HUES48 (cell line): Measurements from ENCODE around the gene SETD3.

Experiments
- H3K27ac ChIP-seq: one replicate; pipeline ENCODE4 v1.7.0; 2013; ENCODE audit warnings: low read depth, low read length, inconsistent platforms
- H3K27me3 ChIP-seq: 2 replicates; pipeline ENCODE4 v1.6.1; 2013; ENCODE audit warnings: mild to moderate bottlenecking, low read length; ENCODE audit not compliant: control insufficient read depth, insufficient read depth
- H3K36me3 ChIP-seq: 2 replicates; pipeline ENCODE4 v1.6.1; 2013; ENCODE audit warnings: low read length; ENCODE audit not compliant: control insufficient read depth, insufficient read depth
- H3K4me1 ChIP-seq: 2 replicates; pipeline ENCODE4 v1.6.1; 2013; ENCODE audit warnings: mild to moderate bottlenecking, low read length; ENCODE audit not compliant: control insufficient read depth, insufficient read depth
- H3K4me3 ChIP-seq: 2 replicates; pipeline ENCODE4 v1.5.1; 2013; ENCODE audit warnings: mild to moderate bottlenecking, low read depth, low read length
- H3K9ac ChIP-seq: 2 replicates; pipeline ENCODE4 v1.6.1; 2013; ENCODE audit warnings: mild to moderate bottlenecking, low read depth, low read length, moderate library complexity
- H3K9me3 ChIP-seq: 2 replicates; pipeline ENCODE4 v1.6.1; 2013; ENCODE audit warnings: low read length; ENCODE audit not compliant: control insufficient read depth, insufficient read depth

Gene SETD3

GRCh38 chr14:99515301-99516155 lies 34.9 kb upstream of the SETD3 start:
- no peaks in the 10 kb centered on the region for H3K9me3 ChIP-seq
- peaks cover 6% of the 10 kb centered on the region; the same call in 1 of the 2 replicates for H3K4me1 ChIP-seq
- no peak overlapping the region for H3K27ac ChIP-seq
- H3K9ac ChIP-seq = no peak overlapping the region
- H3K36me3 ChIP-seq = peaks cover 20% of the 10 kb centered on the region; the same call in 1 of the 2 replicates
- no peak overlapping the region for H3K4me3 ChIP-seq
- no peaks in the 10 kb centered on the region for H3K27me3 ChIP-seq

DNA sequence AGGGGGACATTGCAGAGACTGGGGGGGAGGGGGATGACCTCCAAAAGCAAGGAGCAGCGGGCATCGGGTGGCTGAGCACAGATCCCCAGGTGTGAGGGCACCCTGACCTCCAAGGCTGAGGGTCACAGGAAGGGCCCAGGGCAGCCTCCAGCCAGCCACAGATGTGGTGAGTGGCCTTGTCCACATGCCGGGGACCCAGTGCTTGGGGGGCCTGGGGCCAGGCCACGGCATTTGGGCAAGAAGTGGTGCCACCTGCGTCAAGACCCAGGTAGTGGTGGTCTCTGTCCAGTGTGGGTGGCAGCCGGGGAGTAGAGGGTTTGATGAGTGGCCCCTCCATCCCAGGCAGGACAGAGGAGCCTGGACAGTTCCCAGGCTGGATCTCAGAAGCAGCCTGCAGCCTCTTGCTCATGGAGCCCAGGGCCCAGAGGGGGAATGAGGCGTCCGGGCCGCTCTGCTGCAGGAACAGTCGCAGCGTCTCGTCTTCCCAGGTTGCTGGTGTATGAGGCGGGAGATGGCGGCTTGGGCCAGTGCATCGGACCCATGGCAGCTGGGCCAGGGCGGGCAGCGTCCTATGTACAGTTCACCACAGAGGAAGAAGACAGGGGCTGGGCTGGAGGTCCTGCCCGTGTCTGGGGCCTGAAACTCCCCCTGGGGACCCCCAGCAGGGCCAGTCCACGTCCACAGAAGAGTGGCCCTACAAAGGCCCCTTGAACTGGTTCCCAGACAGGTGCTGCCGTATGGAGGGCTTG lies 34.1 kb upstream of the SETD3 start:
- Histone ChIP-seq H3K9me3 (no peaks in the 10 kb centered on the region), H3K4me3 (no peak overlapping the region), H3K27ac (no peak overlapping the region), H3K9ac (no peak overlapping the region), H3K36me3 (peaks cover 22% of the 10 kb centered on the region), H3K4me1 (peaks cover 6% of the 10 kb centered on the region; the same call in 1 of the 2 replicates), H3K27me3 (no peaks in the 10 kb centered on the region)

- H3K27ac ChIP-seq = no peak overlapping the region
- no peaks in the 10 kb centered on the region for H3K9me3 ChIP-seq
- H3K9ac ChIP-seq = no peak overlapping the region
- H3K4me3 ChIP-seq = no peak overlapping the region
- H3K27me3 ChIP-seq = no peaks in the 10 kb centered on the region
- H3K4me1 ChIP-seq = peaks cover 12% of the 10 kb centered on the region
- peaks cover 29% of the 10 kb centered on the region for H3K36me3 ChIP-seq
These were observed 33.4 kb upstream of the SETD3 start for GRCh38 chr14:99513946-99514551.

GRCh38 chr14:99513183-99513694 lies 32.6 kb upstream of the SETD3 start:
- Histone ChIP-seq H3K27ac (no peak overlapping the region), H3K9ac (no peak overlapping the region), H3K9me3 (no peaks in the 10 kb centered on the region), H3K4me3 (no peak overlapping the region), H3K27me3 (no peaks in the 10 kb centered on the region), H3K4me1 (peaks cover 15% of the 10 kb centered on the region), H3K36me3 (peaks cover 37% of the 10 kb centered on the region)

DNA sequence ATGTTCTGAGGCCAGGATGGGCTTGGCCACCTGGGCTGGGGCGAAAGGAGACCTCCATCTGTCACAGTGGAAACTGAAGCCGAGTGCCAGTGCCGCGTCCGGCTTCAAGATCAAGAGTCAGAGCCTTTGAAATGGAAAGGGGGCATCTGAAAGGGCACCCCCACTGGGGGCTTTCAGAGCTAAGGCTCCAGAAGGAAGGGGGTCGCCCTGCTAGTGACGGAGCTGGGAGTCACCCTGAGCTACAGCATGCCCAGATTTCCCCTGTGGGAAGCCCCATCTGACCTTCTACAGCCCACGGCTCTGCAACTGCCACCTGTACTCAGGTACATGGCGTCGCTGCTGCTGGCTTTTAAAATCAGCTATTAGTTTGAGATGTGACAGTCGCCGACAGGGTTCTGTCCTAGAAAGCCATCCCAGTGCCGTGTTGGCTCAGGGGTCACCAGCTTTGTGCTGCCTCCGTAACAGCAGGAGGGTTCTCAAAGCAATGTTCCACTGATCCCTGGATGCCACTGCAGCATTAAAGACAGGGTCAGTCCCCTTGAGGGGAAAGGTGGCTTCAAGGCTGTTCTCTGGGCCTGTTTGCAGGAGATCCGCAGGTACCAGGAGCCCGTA lies 32.0 kb upstream of the SETD3 start:
- H3K36me3 ChIP-seq = peaks cover 43% of the 10 kb centered on the region

DNA sequence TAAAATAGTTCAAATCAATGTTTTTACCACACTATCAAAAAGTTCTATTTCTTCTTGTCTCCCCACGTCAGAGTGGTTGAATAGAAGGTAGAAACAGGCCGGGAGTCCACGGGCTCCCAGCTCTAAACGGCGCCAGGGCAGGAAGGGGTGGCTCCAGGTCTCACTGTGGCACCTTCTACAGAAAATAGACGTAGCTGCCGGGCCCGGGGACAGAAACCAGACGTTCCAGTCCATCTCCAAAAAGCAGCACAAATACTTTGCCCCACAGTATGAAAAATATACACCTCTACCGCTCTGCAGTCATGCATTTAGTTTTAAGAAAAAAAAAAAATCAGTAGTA lies 31.4 kb upstream of the SETD3 start:
- Histone ChIP-seq H3K36me3 (peaks cover 49% of the 10 kb centered on the region), H3K9ac (no peak overlapping the region), H3K27me3 (no peaks in the 10 kb centered on the region), H3K9me3 (no peaks in the 10 kb centered on the region), H3K27ac (no peak overlapping the region), H3K4me3 (no peak overlapping the region), H3K4me1 (peaks cover 15% of the 10 kb centered on the region)

More for the DNA sequence above, 32.0 kb upstream of the SETD3 start:
- Histone ChIP-seq H3K27me3 (no peaks in the 10 kb centered on the region), H3K4me3 (no peak overlapping the region), H3K4me1 (peaks cover 15% of the 10 kb centered on the region), H3K9ac (no peak overlapping the region), H3K9me3 (no peaks in the 10 kb centered on the region), H3K27ac (no peak overlapping the region)

- H3K4me3 ChIP-seq = no peak overlapping the region
- no peak overlapping the region for H3K27ac ChIP-seq
- H3K9me3 ChIP-seq = no peaks in the 10 kb centered on the region
- H3K9ac ChIP-seq = no peak overlapping the region
- peaks cover 15% of the 10 kb centered on the region for H3K4me1 ChIP-seq
- no peaks in the 10 kb centered on the region for H3K27me3 ChIP-seq
- peaks cover 54% of the 10 kb centered on the region for H3K36me3 ChIP-seq
These were observed 30.9 kb upstream of the SETD3 start for GRCh38 chr14:99511421-99512109.

DNA sequence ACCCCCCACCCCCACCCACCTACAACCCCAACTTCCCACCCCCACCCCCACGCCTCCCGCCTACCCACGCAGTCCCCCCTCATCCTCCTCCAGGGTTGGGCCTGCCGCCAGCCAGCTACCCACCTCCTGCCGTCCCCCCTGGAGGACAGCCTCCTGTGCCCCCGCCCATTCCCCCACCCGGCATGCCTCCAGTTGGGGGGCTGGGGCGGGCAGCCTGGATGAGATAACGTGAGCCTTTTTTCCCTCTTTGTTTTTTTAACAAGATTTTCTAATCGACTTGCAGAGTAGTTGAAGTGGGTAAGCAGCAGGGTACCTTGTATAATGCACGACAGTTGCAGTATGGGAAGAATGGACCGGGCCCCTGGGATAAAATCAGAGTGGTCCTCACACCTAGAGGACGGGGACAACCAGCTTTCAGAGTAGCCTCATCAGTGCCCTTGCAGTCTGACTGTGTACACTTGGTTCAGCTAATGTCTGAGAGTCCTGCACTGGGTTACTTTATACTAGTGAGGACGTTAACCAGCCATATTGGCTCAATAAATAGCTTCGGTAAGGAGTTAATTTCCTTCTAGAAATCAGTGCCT lies 30.0 kb upstream of the SETD3 start:
- H3K4me3 ChIP-seq = no peak overlapping the region
- H3K4me1 ChIP-seq = peaks cover 15% of the 10 kb centered on the region
- H3K9me3 ChIP-seq = no peaks in the 10 kb centered on the region
- peaks cover 63% of the 10 kb centered on the region for H3K36me3 ChIP-seq
- no peak overlapping the region for H3K9ac ChIP-seq
- no peaks in the 10 kb centered on the region for H3K27me3 ChIP-seq
- peak overlapping the region; percentile 45 for H3K27ac ChIP-seq

DNA sequence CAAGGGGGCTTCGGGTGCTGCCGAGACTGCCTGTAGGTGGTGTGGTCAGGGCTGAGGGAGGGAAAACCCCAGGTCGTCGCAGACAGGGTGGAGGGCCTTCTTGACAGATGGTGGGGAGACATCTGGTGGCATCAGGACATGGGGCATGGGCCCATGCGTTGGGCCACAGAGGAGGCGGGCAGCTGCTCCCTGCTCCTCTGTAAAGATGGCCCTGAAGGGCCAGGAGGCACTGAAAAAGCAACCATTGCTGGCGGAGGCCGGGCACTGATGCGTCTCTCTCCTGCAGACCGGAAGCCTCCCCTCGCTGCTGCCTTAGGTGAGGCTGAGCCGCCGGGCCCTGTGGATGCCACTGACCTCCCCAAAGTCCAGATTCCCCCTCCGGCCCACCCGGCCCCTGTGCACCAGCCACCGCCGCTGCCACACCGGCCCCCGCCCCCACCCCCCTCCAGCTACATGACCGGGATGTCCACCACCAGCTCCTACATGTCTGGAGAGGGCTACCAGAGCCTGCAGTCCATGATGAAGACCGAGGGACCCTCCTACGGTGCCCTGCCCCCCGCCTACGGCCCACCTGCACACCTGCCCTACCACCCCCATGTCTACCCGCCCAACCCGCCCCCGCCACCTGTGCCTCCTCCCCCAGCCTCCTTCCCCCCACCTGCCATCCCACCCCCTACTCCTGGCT lies 29.4 kb upstream of the SETD3 start:
- Histone ChIP-seq H3K4me1 (peaks cover 15% of the 10 kb centered on the region), H3K36me3 (peaks cover 69% of the 10 kb centered on the region), H3K9me3 (no peaks in the 10 kb centered on the region), H3K9ac (no peak overlapping the region), H3K27ac (no peak overlapping the region), H3K27me3 (no peaks in the 10 kb centered on the region), H3K4me3 (no peak overlapping the region)
